Keratinocyte (primary cell): ENCODE measurements around the gene MRPS16. TPM values are rescaled to one million over a fixed set of nuclear protein-coding genes. Genes with fewer than 3 reads are reported as not detected.

Experiments used
- DNase-seq: peaks from one replicate; pipeline ENCODE4 v3.0.0-alpha.2; 2011; ENCODE audit warnings: low read depth, missing footprints, low spot score
- FAIRE-seq: peaks from 2 replicates; lab custom pipeline; 2011; peaks lifted over from hg19 to GRCh38; lab: Jason Lieb, UNC
- H2AFZ ChIP-seq: 2 replicates; pipeline ENCODE4 v1.6.0; 2012; ENCODE audit warnings: low read length, control low read depth, inconsistent platforms; ENCODE audit not compliant: control insufficient read depth
- H3K27ac ChIP-seq: 2 replicates; pipeline ENCODE4 v1.5.1; 2011; ENCODE audit warnings: low read length; ENCODE audit not compliant: control insufficient read depth, insufficient read depth
- H3K27me3 ChIP-seq: 3 replicates; pipeline ENCODE4 v1.6.0; 2011; ENCODE audit warnings: low read length; ENCODE audit not compliant: control insufficient read depth, insufficient read depth; ENCODE audit errors: extremely low read depth
- H3K36me3 ChIP-seq, 2 experiments: 2 replicates in 1 of 2; 3 replicates in 1 of 2; pipeline ENCODE4 v1.5.1; 2011; ENCODE audit warnings: low read length in 2 of 2, mild to moderate bottlenecking in 1 of 2; ENCODE audit not compliant: control insufficient read depth in 2 of 2, insufficient read depth in 2 of 2; ENCODE audit errors: extremely low read depth in 1 of 2
- H3K4me1 ChIP-seq: 3 replicates; pipeline ENCODE4 v1.5.1; 2011; ENCODE audit warnings: low read length; ENCODE audit not compliant: control insufficient read depth, insufficient read depth; ENCODE audit errors: extremely low read depth
- H3K4me2 ChIP-seq: 3 replicates; pipeline ENCODE4 v1.6.0; 2011; ENCODE audit warnings: low read depth, low read length; ENCODE audit not compliant: control insufficient read depth, insufficient read depth; ENCODE audit errors: extremely low read depth
- H3K4me3 ChIP-seq, 3 experiments: fragments of 200-600 bp in 1 of 3; sonication (generic) in 1 of 3; 2 replicates in 2 of 3; 3 replicates in 1 of 3; pipeline ENCODE4 v1.5.1; 2011 to 2016; ENCODE audit warnings: low read length in 3 of 3, mild to moderate bottlenecking in 3 of 3, control low read depth in 2 of 3, inconsistent platforms in 1 of 3, low read depth in 1 of 3, mixed read lengths in 1 of 3, mixed run types in 1 of 3, moderate library complexity in 1 of 3; ENCODE audit not compliant: control insufficient read depth in 2 of 3, insufficient read depth in 2 of 3; ENCODE audit errors: extremely low read depth in 1 of 3
- H3K79me2 ChIP-seq: 2 replicates; pipeline ENCODE4 v1.6.0; 2012; ENCODE audit warnings: low read length; ENCODE audit not compliant: control insufficient read depth, insufficient read depth
- H3K9ac ChIP-seq: 3 replicates; pipeline ENCODE4 v1.6.0; 2011; ENCODE audit warnings: low read length; ENCODE audit not compliant: control insufficient read depth, insufficient read depth; ENCODE audit errors: extremely low read depth
- H3K9me1 ChIP-seq: 3 replicates; pipeline ENCODE4 v1.6.0; 2011; ENCODE audit warnings: low read length; ENCODE audit not compliant: control insufficient read depth, insufficient read depth; ENCODE audit errors: extremely low read depth
- H3K9me3 ChIP-seq: 2 replicates; pipeline ENCODE4 v1.5.1; 2012; ENCODE audit warnings: low read depth, low read length; ENCODE audit not compliant: control insufficient read depth
- H4K20me1 ChIP-seq: 3 replicates; pipeline ENCODE4 v1.6.0; 2011; ENCODE audit warnings: low read length; ENCODE audit not compliant: control insufficient read depth, insufficient read depth; ENCODE audit errors: extremely low read depth
- EZH2 ChIP-seq: IDR thresholded peaks from one replicate; pipeline ENCODE4 v1.6.1; 2012; ENCODE audit warnings: inconsistent platforms, mild to moderate bottlenecking, low read length, moderate library complexity
- dilution Hi-C: fragments of 300-500 bp; cut with MboI; formaldehyde crosslinking; loops from one replicate; pipeline ENCODE4 v1.7.0; 2020; ENCODE audit warnings: low sequenced_read_pairs; ENCODE audit not compliant: extremely low pct_ligation_motif_present
- polyA plus RNA-seq, 5 experiments: library from polyadenylated mRNA; depleted of rRNA in 3 of 5; stranded (reverse) in 3 of 5; stranded (forward) in 1 of 5; unstranded in 1 of 5; fragments of >200 nt; gene quantifications; 1 replicate in 1 of 5; 2 replicates in 3 of 5; 3 replicates in 1 of 5; pipeline versions ENCODE4 v1.2.1 to v1.2.3, GENCODE V29; 2011 to 2012; ENCODE audit warnings: missing spikeins in 2 of 5, low read depth in 1 of 5, low replicate concordance in 1 of 5
- TF ChIP-seq, protein P1 (sequence below), 3 experiments: IDR thresholded peaks in 1 of 3; conservative IDR thresholded peaks in 1 of 3; optimal IDR thresholded peaks in 1 of 3; 2 replicates in 2 of 3; 3 replicates in 1 of 3; pipeline versions ENCODE3 to v1.5.1; 2011; ENCODE audit warnings: low read length in 3 of 3, mild to moderate bottlenecking in 3 of 3, moderate library complexity in 2 of 3, control low read depth in 1 of 3, inconsistent platforms in 1 of 3; ENCODE audit not compliant: insufficient read depth in 2 of 3; ENCODE audit errors: extremely low read depth in 1 of 3

Gene MRPS16
- polyA plus RNA-seq, 1 donor (not counting 4 experiments of a cell fraction or from before 2014, with no cell fraction given): 79.2 TPM

DNA sequence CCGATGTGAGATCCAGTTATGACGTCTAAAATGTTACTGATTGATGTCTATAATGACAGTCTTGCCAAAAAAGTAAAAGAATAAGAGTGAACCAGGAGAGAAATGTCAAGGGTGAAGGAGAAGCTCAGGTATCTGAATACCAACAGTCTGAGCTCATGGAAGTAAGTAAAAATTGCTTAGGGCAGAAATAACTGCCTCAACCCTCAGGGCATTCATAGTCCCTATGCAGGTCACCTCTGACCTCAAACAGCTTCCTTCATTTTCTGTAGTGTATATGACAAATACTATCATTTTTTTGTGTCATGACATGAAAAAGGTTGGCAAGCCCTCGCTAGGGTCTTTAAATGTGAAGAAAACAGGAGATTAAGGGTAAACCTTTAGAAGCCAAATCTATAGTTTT, 41.0 kb upstream of the MRPS16 start:
- H3K9ac ChIP-seq: no peak overlapping the region

DNA sequence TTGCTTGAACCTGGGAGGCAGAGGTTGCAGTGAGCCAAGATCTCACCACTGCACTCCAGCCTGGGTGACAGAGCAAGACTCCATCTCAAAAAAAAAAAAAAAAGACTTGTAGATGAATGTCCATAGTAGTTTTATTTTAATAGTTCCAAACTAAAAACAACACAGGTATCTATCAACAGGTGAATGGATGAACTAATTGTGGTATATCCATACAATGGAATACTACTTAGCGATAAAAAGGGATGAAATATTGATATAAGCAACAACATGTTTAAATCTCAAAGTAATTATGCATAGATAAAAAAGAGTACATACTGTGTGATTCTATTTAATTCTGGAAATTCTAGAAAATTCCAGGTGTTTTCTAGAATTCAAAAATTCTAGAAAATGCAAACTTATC, 37.5 kb upstream of the MRPS16 start:
- H3K27me3 ChIP-seq: no peaks in the 10 kb centered on the region
- no peaks in the 10 kb centered on the region for H3K79me2 ChIP-seq
- no peak overlapping the region for H3K27ac ChIP-seq
- FAIRE-seq: no peak
- no peak overlapping the region for H3K9ac ChIP-seq
- no peaks in the 10 kb centered on the region for H3K9me1 ChIP-seq
- no peaks in the 10 kb centered on the region for H3K4me1 ChIP-seq
- TF ChIP-seq, protein P1, sequence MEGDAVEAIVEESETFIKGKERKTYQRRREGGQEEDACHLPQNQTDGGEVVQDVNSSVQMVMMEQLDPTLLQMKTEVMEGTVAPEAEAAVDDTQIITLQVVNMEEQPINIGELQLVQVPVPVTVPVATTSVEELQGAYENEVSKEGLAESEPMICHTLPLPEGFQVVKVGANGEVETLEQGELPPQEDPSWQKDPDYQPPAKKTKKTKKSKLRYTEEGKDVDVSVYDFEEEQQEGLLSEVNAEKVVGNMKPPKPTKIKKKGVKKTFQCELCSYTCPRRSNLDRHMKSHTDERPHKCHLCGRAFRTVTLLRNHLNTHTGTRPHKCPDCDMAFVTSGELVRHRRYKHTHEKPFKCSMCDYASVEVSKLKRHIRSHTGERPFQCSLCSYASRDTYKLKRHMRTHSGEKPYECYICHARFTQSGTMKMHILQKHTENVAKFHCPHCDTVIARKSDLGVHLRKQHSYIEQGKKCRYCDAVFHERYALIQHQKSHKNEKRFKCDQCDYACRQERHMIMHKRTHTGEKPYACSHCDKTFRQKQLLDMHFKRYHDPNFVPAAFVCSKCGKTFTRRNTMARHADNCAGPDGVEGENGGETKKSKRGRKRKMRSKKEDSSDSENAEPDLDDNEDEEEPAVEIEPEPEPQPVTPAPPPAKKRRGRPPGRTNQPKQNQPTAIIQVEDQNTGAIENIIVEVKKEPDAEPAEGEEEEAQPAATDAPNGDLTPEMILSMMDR (optimal IDR thresholded peaks at IDR 0.05 in 1 of 3, IDR thresholded peaks at IDR 0.05 in 1 of 3, conservative IDR thresholded peaks at IDR 0.05 in 1 of 3; ENCODE audit: extremely low read depth in 1 of 3, insufficient read depth in 2 of 3, low read length in 3 of 3): no peak
- TF ChIP-seq EZH2: no peak
- H3K9me3 ChIP-seq: no peaks in the 10 kb centered on the region
- dilution Hi-C loops: no loop called here
- H4K20me1 ChIP-seq: no peaks in the 10 kb centered on the region
- DNase-seq: no peak
- H3K4me2 ChIP-seq: no peak overlapping the region
- H2AFZ ChIP-seq: no peak overlapping the region
- H3K36me3 ChIP-seq: no peaks in the 10 kb centered on the region
- H3K4me3 ChIP-seq: no peak overlapping the region

More for the DNA sequence above, 41.0 kb upstream of the MRPS16 start:
- FAIRE-seq (no peak), DNase-seq (no peak)
- Histone ChIP-seq H3K27me3 (no peaks in the 10 kb centered on the region), H2AFZ (no peak overlapping the region), H3K36me3 (no peaks in the 10 kb centered on the region), H3K9me1 (no peaks in the 10 kb centered on the region), H3K4me2 (no peak overlapping the region), H3K4me3 (no peak overlapping the region), H4K20me1 (no peaks in the 10 kb centered on the region), H3K4me1 (no peaks in the 10 kb centered on the region), H3K27ac (no peak overlapping the region), H3K9me3 (no peaks in the 10 kb centered on the region), H3K79me2 (no peaks in the 10 kb centered on the region)
- dilution Hi-C loops: no loop called here
- TF ChIP-seq EZH2: no peak
- TF ChIP-seq, protein P1 (optimal IDR thresholded peaks at IDR 0.05 in 1 of 3, IDR thresholded peaks at IDR 0.05 in 1 of 3, conservative IDR thresholded peaks at IDR 0.05 in 1 of 3; ENCODE audit: extremely low read depth in 1 of 3, insufficient read depth in 2 of 3, low read length in 3 of 3): no peak
